HepG2 (cell line): ENCODE measurements around the gene ELOVL2.

Source experiments
- JUN ChIP-seq: sonication (generic); formaldehyde crosslinking; IDR thresholded peaks from 2 replicates; pipeline ENCODE4 v1.4.0; 2020; ENCODE audit warnings: mild to moderate bottlenecking, missing genetic modification reagents
- PHF20 ChIP-seq: sonication (generic); formaldehyde crosslinking; IDR thresholded peaks from 2 replicates; pipeline ENCODE4 v1.5.0; 2020; ENCODE audit warnings: mild to moderate bottlenecking, missing genetic modification reagents
- SMC3 ChIP-seq: IDR thresholded peaks from 2 replicates; pipeline ENCODE4 v1.6.1; 2011; ENCODE audit warnings: low read length, improper control_type of control experiment

GRCh38 chr6:11021003-11021402 lies 23.1 kb downstream of the ELOVL2 start:
- no peak for TF ChIP-seq JUN (CRISPR knock-in tag)
- no peak for TF ChIP-seq PHF20 (CRISPR knock-in tag)
- TF ChIP-seq SMC3, result no peak
